Neural progenitor cell (in vitro differentiated cells): ENCODE data around the gene PHRF1.

Experiments used
- CTCF ChIP-seq: fragments of 200-600 bp; sonication (generic); IDR thresholded peaks from 2 replicates; pipeline ENCODE4 v1.5.1; 2017; ENCODE audit warnings: antibody characterized with exemption, mild to moderate bottlenecking
- EZH2 ChIP-seq: fragments of 200-600 bp; sonication (generic); IDR thresholded peaks from 2 replicates; pipeline ENCODE4 v1.6.1; 2017; ENCODE audit warnings: antibody characterized with exemption, mild to moderate bottlenecking, moderate library complexity
- EZH2phosphoT487 ChIP-seq: fragments of 200-600 bp; sonication (generic); IDR thresholded peaks from 2 replicates; pipeline ENCODE4 v1.6.1; 2017; ENCODE audit warnings: antibody characterized with exemption

GRCh38 chr11:592501-592900 is 16.2 kb downstream of the PHRF1 start:
- TF ChIP-seq CTCF: no peak
- TF ChIP-seq EZH2: no peak
- no peak for TF ChIP-seq EZH2phosphoT487
